Measurements from ENCODE around the gene ZNF446.
A peak's percentile ranks its signal among the peaks of the same experiment; 100 is the strongest.

The ZNF446 gene

GRCh38 chr19:58471736-58472135 lies 4.4 kb upstream of the ZNF446 start:
- H3K27ac ChIP-seq (ENCODE audit: low read length), result no peak overlapping the region
- no peaks in the 10 kb centered on the region for H3K9me3 ChIP-seq (ENCODE audit: control insufficient read depth in 1 of 2, low read length in 2 of 2)
- H3K27me3 ChIP-seq (ENCODE audit: low read depth, low read length), result no peaks in the 10 kb centered on the region
- H3K36me3 ChIP-seq (ENCODE audit: control insufficient read depth in 1 of 2, insufficient read depth in 2 of 2, low read length in 2 of 2), result peaks cover 13 to 24% of the 10 kb centered on the region in 2 donors
- H3K4me1 ChIP-seq (ENCODE audit: control insufficient read depth in 1 of 2, insufficient read depth in 2 of 2, low read length in 2 of 2), result peaks cover 5 to 20% of the 10 kb centered on the region in 2 donors
- no peak overlapping the region for H3K4me3 ChIP-seq (ENCODE audit: low read depth in 1 of 2, low read length in 2 of 2)

- Histone ChIP-seq H3K4me1 (ENCODE audit: control insufficient read depth in 1 of 2, insufficient read depth in 2 of 2, low read length in 2 of 2) (peaks cover 4 to 16% of the 10 kb centered on the region in 2 donors), H3K9me3 (ENCODE audit: control insufficient read depth in 1 of 2, low read length in 2 of 2) (no peaks in the 10 kb centered on the region), H3K36me3 (ENCODE audit: control insufficient read depth in 1 of 2, insufficient read depth in 2 of 2, low read length in 2 of 2) (peaks cover 13 to 26% of the 10 kb centered on the region in 2 donors), H3K4me3 (ENCODE audit: low read depth in 1 of 2, low read length in 2 of 2) (no peak overlapping the region), H3K27ac (ENCODE audit: low read length) (no peak overlapping the region), H3K27me3 (ENCODE audit: low read depth, low read length) (no peaks in the 10 kb centered on the region)
These were observed 2.4 kb upstream of the ZNF446 start for GRCh38 chr19:58473775-58474174.

GRCh38 chr19:58474291-58474996 lies 1.7 kb upstream of the ZNF446 start:
- Histone ChIP-seq H3K9me3 (ENCODE audit: control insufficient read depth in 1 of 2, low read length in 2 of 2) (no peaks in the 10 kb centered on the region), H3K36me3 (ENCODE audit: control insufficient read depth in 1 of 2, insufficient read depth in 2 of 2, low read length in 2 of 2) (peaks cover 13 to 32% of the 10 kb centered on the region in 2 donors), H3K4me3 (ENCODE audit: low read depth in 1 of 2, low read length in 2 of 2) (no peak overlapping the region), H3K4me1 (ENCODE audit: control insufficient read depth in 1 of 2, insufficient read depth in 2 of 2, low read length in 2 of 2) (peaks cover 4 to 16% of the 10 kb centered on the region in 2 donors), H3K27me3 (ENCODE audit: low read depth, low read length) (no peaks in the 10 kb centered on the region), H3K27ac (ENCODE audit: low read length) (no peak overlapping the region)

GRCh38 chr19:58474997-58475713 lies 997 bp upstream of the ZNF446 start:
- peaks cover 10 to 40% of the 10 kb centered on the region in 2 donors for H3K36me3 ChIP-seq (ENCODE audit: control insufficient read depth in 1 of 2, insufficient read depth in 2 of 2, low read length in 2 of 2)

GRCh38 chr19:58476498-58477015 lies 405 bp downstream of the ZNF446 start:
- Histone ChIP-seq H3K27me3 (ENCODE audit: low read depth, low read length) (no peaks in the 10 kb centered on the region), H3K36me3 (ENCODE audit: control insufficient read depth in 1 of 2, insufficient read depth in 2 of 2, low read length in 2 of 2) (peaks cover 14 to 51% of the 10 kb centered on the region in 2 donors), H3K4me1 (ENCODE audit: control insufficient read depth in 1 of 2, insufficient read depth in 2 of 2, low read length in 2 of 2) (peaks cover 4 to 16% of the 10 kb centered on the region in 2 donors)

More at GRCh38 chr19:58474997-58475713, 997 bp upstream of the ZNF446 start:
- peaks cover 4 to 16% of the 10 kb centered on the region in 2 donors for H3K4me1 ChIP-seq (ENCODE audit: control insufficient read depth in 1 of 2, insufficient read depth in 2 of 2, low read length in 2 of 2)
- H3K9me3 ChIP-seq (ENCODE audit: control insufficient read depth in 1 of 2, low read length in 2 of 2), result no peaks in the 10 kb centered on the region
- peak overlapping the region; percentile 73 to 76 for H3K4me3 ChIP-seq (ENCODE audit: low read depth in 1 of 2, low read length in 2 of 2)
- H3K27me3 ChIP-seq (ENCODE audit: low read depth, low read length), result no peaks in the 10 kb centered on the region
- peak overlapping the region; percentile 91 for H3K27ac ChIP-seq (ENCODE audit: low read length)

GRCh38 chr19:58477130-58477529 lies 978 bp downstream of the ZNF446 start:
- Histone ChIP-seq H3K4me1 (ENCODE audit: control insufficient read depth in 1 of 2, insufficient read depth in 2 of 2, low read length in 2 of 2) (peaks cover 4 to 16% of the 10 kb centered on the region in 2 donors), H3K27ac (ENCODE audit: low read length) (peak overlapping the region; percentile 91), H3K27me3 (ENCODE audit: low read depth, low read length) (no peaks in the 10 kb centered on the region), H3K36me3 (ENCODE audit: control insufficient read depth in 1 of 2, insufficient read depth in 2 of 2, low read length in 2 of 2) (peaks cover 11 to 48% of the 10 kb centered on the region in 2 donors), H3K4me3 (ENCODE audit: low read depth in 1 of 2, low read length in 2 of 2) (peak overlapping the region; percentile 73 to 76), H3K9me3 (ENCODE audit: control insufficient read depth in 1 of 2, low read length in 2 of 2) (no peaks in the 10 kb centered on the region)

More at GRCh38 chr19:58476498-58477015, 405 bp downstream of the ZNF446 start:
- Histone ChIP-seq H3K9me3 (ENCODE audit: control insufficient read depth in 1 of 2, low read length in 2 of 2) (no peaks in the 10 kb centered on the region), H3K4me3 (ENCODE audit: low read depth in 1 of 2, low read length in 2 of 2) (peak overlapping the region; percentile 73 to 76), H3K27ac (ENCODE audit: low read length) (peak overlapping the region; percentile 91)

GRCh38 chr19:58477871-58478270 lies 1.7 kb downstream of the ZNF446 start:
- H3K9me3 ChIP-seq (ENCODE audit: control insufficient read depth in 1 of 2, low read length in 2 of 2), result no peaks in the 10 kb centered on the region
- no peak overlapping the region for H3K27ac ChIP-seq (ENCODE audit: low read length)
- H3K4me3 ChIP-seq (ENCODE audit: low read depth in 1 of 2, low read length in 2 of 2), result no peak overlapping the region
- peaks cover 4 to 16% of the 10 kb centered on the region in 2 donors for H3K4me1 ChIP-seq (ENCODE audit: control insufficient read depth in 1 of 2, insufficient read depth in 2 of 2, low read length in 2 of 2)
- H3K36me3 ChIP-seq (ENCODE audit: control insufficient read depth in 1 of 2, insufficient read depth in 2 of 2, low read length in 2 of 2), result peaks cover 4 to 43% of the 10 kb centered on the region in 2 donors
- H3K27me3 ChIP-seq (ENCODE audit: low read depth, low read length), result no peaks in the 10 kb centered on the region

GRCh38 chr19:58479303-58479702 lies 3.2 kb downstream of the ZNF446 start:
- Histone ChIP-seq H3K4me1 (ENCODE audit: control insufficient read depth in 1 of 2, insufficient read depth in 2 of 2, low read length in 2 of 2) (peaks cover 4 to 16% of the 10 kb centered on the region in 2 donors), H3K4me3 (ENCODE audit: low read depth in 1 of 2, low read length in 2 of 2) (no peak overlapping the region), H3K27me3 (ENCODE audit: low read depth, low read length) (no peaks in the 10 kb centered on the region), H3K9me3 (ENCODE audit: control insufficient read depth in 1 of 2, low read length in 2 of 2) (no peaks in the 10 kb centered on the region), H3K27ac (ENCODE audit: low read length) (no peak overlapping the region), H3K36me3 (ENCODE audit: control insufficient read depth in 1 of 2, insufficient read depth in 2 of 2, low read length in 2 of 2) (peaks cover 4 to 34% of the 10 kb centered on the region in 2 donors)

GRCh38 chr19:58479736-58480480 lies 3.8 kb downstream of the ZNF446 start:
- Histone ChIP-seq H3K27me3 (ENCODE audit: low read depth, low read length) (no peaks in the 10 kb centered on the region), H3K4me1 (ENCODE audit: control insufficient read depth in 1 of 2, insufficient read depth in 2 of 2, low read length in 2 of 2) (peaks cover 4 to 15% of the 10 kb centered on the region in 2 donors), H3K36me3 (ENCODE audit: control insufficient read depth in 1 of 2, insufficient read depth in 2 of 2, low read length in 2 of 2) (peaks cover 4 to 34% of the 10 kb centered on the region in 2 donors), H3K4me3 (ENCODE audit: low read depth in 1 of 2, low read length in 2 of 2) (no peak overlapping the region), H3K9me3 (ENCODE audit: control insufficient read depth in 1 of 2, low read length in 2 of 2) (no peaks in the 10 kb centered on the region), H3K27ac (ENCODE audit: low read length) (no peak overlapping the region)

- no peaks in the 10 kb centered on the region for H3K27me3 ChIP-seq (ENCODE audit: low read depth, low read length)
- H3K27ac ChIP-seq (ENCODE audit: low read length), result no peak overlapping the region
- peaks cover 4 to 34% of the 10 kb centered on the region in 2 donors for H3K36me3 ChIP-seq (ENCODE audit: control insufficient read depth in 1 of 2, insufficient read depth in 2 of 2, low read length in 2 of 2)
- H3K4me3 ChIP-seq (ENCODE audit: low read depth in 1 of 2, low read length in 2 of 2), result no peak overlapping the region
- H3K4me1 ChIP-seq (ENCODE audit: control insufficient read depth in 1 of 2, insufficient read depth in 2 of 2, low read length in 2 of 2), result peaks cover 4 to 10% of the 10 kb centered on the region in 2 donors
- no peaks in the 10 kb centered on the region for H3K9me3 ChIP-seq (ENCODE audit: control insufficient read depth in 1 of 2, low read length in 2 of 2)
These were observed 4.3 kb downstream of the ZNF446 start for GRCh38 chr19:58480481-58480830.

GRCh38 chr19:58480831-58481230 lies 4.7 kb downstream of the ZNF446 start:
- Histone ChIP-seq H3K36me3 (ENCODE audit: control insufficient read depth in 1 of 2, insufficient read depth in 2 of 2, low read length in 2 of 2) (peaks cover 4 to 34% of the 10 kb centered on the region in 2 donors), H3K4me1 (ENCODE audit: control insufficient read depth in 1 of 2, insufficient read depth in 2 of 2, low read length in 2 of 2) (peaks cover 4 to 10% of the 10 kb centered on the region in 2 donors), H3K9me3 (ENCODE audit: control insufficient read depth in 1 of 2, low read length in 2 of 2) (no peaks in the 10 kb centered on the region), H3K27me3 (ENCODE audit: low read depth, low read length) (no peaks in the 10 kb centered on the region), H3K4me3 (ENCODE audit: low read depth in 1 of 2, low read length in 2 of 2) (no peak overlapping the region), H3K27ac (ENCODE audit: low read length) (no peak overlapping the region)

All from muscle layer of duodenum (tissue), 2 donors.